Stimulated activated CD4-positive, alpha-beta T cell treated with anti-CD3 and anti-CD28 coated beads, TNF-alpha, amount 100 ng/mL, for 4 hours (primary cell): Measurements from ENCODE around the gene AKR1C8.
"Not testable (repeated sequence)": the region's sequence is repeated elsewhere in the genome, so short reads cannot be mapped to it uniquely, and the experiment has no call there.

Experiments used
- DNase-seq, 3 experiments: peaks; one replicate each; pipeline ENCODE4 v3.0.0-alpha.2; 2020; ENCODE audit warnings: low read depth in 3 of 3

The AKR1C8 gene

GRCh38 chr10:5168897-5169420 lies 16.0 kb downstream of the AKR1C8 start:
- DNase-seq = no peak

- DNase-seq = no peak
Observed at GRCh38 chr10:5165738-5166137, 19.2 kb downstream of the AKR1C8 start.

GRCh38 chr10:5163487-5163886 lies 21.5 kb downstream of the AKR1C8 start:
- no peak for DNase-seq

- DNase-seq = no peak
Observed at GRCh38 chr10:5159126-5159525, 25.8 kb downstream of the AKR1C8 start.

GRCh38 chr10:5157501-5157900 lies 27.4 kb downstream of the AKR1C8 start:
- no peak for DNase-seq

- no peak for DNase-seq
Observed at GRCh38 chr10:5155951-5156350, 29.0 kb downstream of the AKR1C8 start.

GRCh38 chr10:5151076-5151475 lies 33.9 kb downstream of the AKR1C8 start:
- DNase-seq = no peak

- DNase-seq = no peak
Observed at GRCh38 chr10:5148678-5149032, 36.3 kb downstream of the AKR1C8 start.

GRCh38 chr10:5147981-5148677 lies 36.8 kb downstream of the AKR1C8 start:
- DNase-seq = no peak

GRCh38 chr10:5147255-5147980 lies 37.5 kb downstream of the AKR1C8 start:
- no peak for DNase-seq

- DNase-seq = no peak
Observed at GRCh38 chr10:5146920-5147254, 38.1 kb downstream of the AKR1C8 start.

GRCh38 chr10:5143137-5143536 lies 41.8 kb downstream of the AKR1C8 start:
- no peak for DNase-seq

GRCh38 chr10:5142199-5142598 lies 42.8 kb downstream of the AKR1C8 start:
- no peak for DNase-seq

GRCh38 chr10:5137699-5138098 lies 47.3 kb downstream of the AKR1C8 start:
- not testable (repeated sequence) for DNase-seq

GRCh38 chr10:5136468-5137087 lies 48.4 kb downstream of the AKR1C8 start:
- no peak for DNase-seq

- DNase-seq = no peak
Observed at GRCh38 chr10:5135581-5135980, 49.4 kb downstream of the AKR1C8 start.

- DNase-seq = no peak
Observed at GRCh38 chr10:5125315-5126044, 59.5 kb downstream of the AKR1C8 start.

GRCh38 chr10:5123886-5124285 lies 61.1 kb downstream of the AKR1C8 start:
- no peak for DNase-seq

GRCh38 chr10:5119997-5120396 lies 65.0 kb downstream of the AKR1C8 start:
- not testable (repeated sequence) for DNase-seq

GRCh38 chr10:5117026-5117425 lies 67.9 kb downstream of the AKR1C8 start:
- DNase-seq = no peak

- DNase-seq = no peak
Observed at GRCh38 chr10:5116621-5117020, 68.3 kb downstream of the AKR1C8 start.

GRCh38 chr10:5109861-5110260 lies 75.1 kb downstream of the AKR1C8 start:
- not testable (repeated sequence) for DNase-seq
